Kidney (tissue), 14 donors: ENCODE data around the gene SELENOI. TPM values are rescaled to one million over a fixed set of nuclear protein-coding genes. Genes with fewer than 3 reads are reported as not detected.
"Not testable (repeated sequence)": the region's sequence is repeated elsewhere in the genome, so short reads cannot be mapped to it uniquely, and the experiment has no call there.

Source experiments
- DNase-seq, 5 donors: peaks; one replicate each; pipeline ENCODE4 v3.0.0-alpha.2; 2013 to 2020
- FAIRE-seq: peaks from 2 replicates; lab custom pipeline; 2012; peaks lifted over from hg19 to GRCh38; lab: Jason Lieb, UNC
- H3K27ac ChIP-seq, 2 donors: one replicate each; pipeline ENCODE4 v1.7.0; 2013; ENCODE audit warnings: low read depth in 2 of 2, low read length in 2 of 2, inconsistent platforms in 1 of 2
- H3K27me3 ChIP-seq: one replicate; pipeline ENCODE4 v1.7.1; 2013; ENCODE audit warnings: low read length, inconsistent platforms; ENCODE audit not compliant: control insufficient read depth, insufficient read depth
- H3K36me3 ChIP-seq, 3 donors: one replicate each; pipeline versions ENCODE4 v1.7.0 to v1.7.1; 2013; ENCODE audit warnings: low read length in 3 of 3, control low read depth in 1 of 3, inconsistent platforms in 1 of 3; ENCODE audit not compliant: insufficient read depth in 3 of 3, control insufficient read depth in 2 of 3
- H3K4me1 ChIP-seq, 3 donors: one replicate each; pipeline versions ENCODE4 v1.7.0 to v1.7.1; 2013; ENCODE audit warnings: low read length in 3 of 3, inconsistent platforms in 1 of 3, low read depth in 1 of 3; ENCODE audit not compliant: control insufficient read depth in 2 of 3, insufficient read depth in 2 of 3
- H3K4me3 ChIP-seq, 3 donors: one replicate each; pipeline versions ENCODE4 v1.7.0 to v1.8.1; 2013; ENCODE audit warnings: low read length in 3 of 3, control low read depth in 1 of 3, inconsistent platforms in 1 of 3
- H3K9ac ChIP-seq, 3 donors: one replicate each; pipeline versions ENCODE4 v1.7.0 to v1.7.1; 2013; ENCODE audit warnings: low read length in 3 of 3, control low read depth in 1 of 3, inconsistent platforms in 1 of 3
- H3K9me3 ChIP-seq, 3 donors: one replicate each; pipeline versions ENCODE4 v1.7.0 to v1.7.1; 2013; ENCODE audit warnings: low read length in 3 of 3, control low read depth in 1 of 3, inconsistent platforms in 1 of 3; ENCODE audit not compliant: control insufficient read depth in 2 of 3, insufficient read depth in 1 of 3
- CTCF ChIP-seq: IDR thresholded peaks from 3 replicates; pipeline ENCODE4 v1.5.1; 2012; ENCODE audit warnings: mild to moderate bottlenecking, moderate library complexity, borderline replicate concordance; ENCODE audit not compliant: insufficient read depth; ENCODE audit errors: extremely low read depth
- intact Hi-C: fragments of 100-400 bp; cut with DNase I; formaldehyde crosslinking; loops from one replicate; pipeline ENCODE4 v1.11.1; 2022
- polyA plus RNA-seq: library from polyadenylated mRNA; stranded (reverse); fragments of 350-450 nt; fragmentation: Illumina TruSeq; extraction: RNeasy Lipid Tissue Mini Kit (QIAGEN cat#74804); gene quantifications from one replicate; pipeline ENCODE4 v1.2.3, GENCODE V29; 2014; ENCODE audit warnings: low read depth, low replicate concordance; ENCODE audit not compliant: insufficient read depth
- total RNA-seq: library from RNA; stranded (reverse); fragmentation: NEBNext Ultra II Directional; extraction: Animal tissue kit (Norgen Biotek cat#: 25700); gene quantifications from one replicate; pipeline ENCODE4 v1.2.1, GENCODE V29; 2021
- donor health status: control.
- donor health status: control.
- donor health status: control.
- donor health status: control.
- donor health status: control.
- donor health status: DM: yes; HTN: yes; CAD: no.
- donor health status: Normal renal cell carcinoma (clear cell type).

SELENOI gene
- total and polyA plus RNA-seq, 2 donors from 2014 or later: 5.3 to 23.7 TPM

GRCh38 chr2:26327291-26328272, 18.4 kb upstream of the SELENOI start:
- TF ChIP-seq CTCF: no peak
- H3K36me3 ChIP-seq: no peaks in the 10 kb centered on the region
- intact Hi-C loops: no loop called here

GRCh38 chr2:26329083-26329482, 16.9 kb upstream of the SELENOI start:
- H3K4me1 ChIP-seq, H3K36me3 ChIP-seq, H3K9ac ChIP-seq, DNase-seq, H3K9me3 ChIP-seq, FAIRE-seq, H3K27ac ChIP-seq, H3K27me3 ChIP-seq, intact Hi-C loops, H3K4me3 ChIP-seq: not testable (repeated sequence)

More at GRCh38 chr2:26327291-26328272, 18.4 kb upstream of the SELENOI start:
- no peaks in the 10 kb centered on the region for H3K27me3 ChIP-seq
- H3K4me3 ChIP-seq: no peak overlapping the region
- H3K4me1 ChIP-seq: no peaks in the 10 kb centered on the region
- H3K27ac ChIP-seq: no peak overlapping the region
- no peak overlapping the region for H3K9ac ChIP-seq
- H3K9me3 ChIP-seq: no peaks in the 10 kb centered on the region
- FAIRE-seq: no peak
- no peak for DNase-seq

GRCh38 chr2:26330114-26330549, 15.8 kb upstream of the SELENOI start:
- no peaks in the 10 kb centered on the region for H3K9me3 ChIP-seq

More at GRCh38 chr2:26330114-26330549, 15.8 kb upstream of the SELENOI start:
- DNase-seq (peak; percentile 85 to 94 (median 88)), FAIRE-seq (peak; percentile 91)
- TF ChIP-seq CTCF: peak; percentile 84
- intact Hi-C loops: no loop called here
- Histone ChIP-seq H3K9ac (no peak overlapping the region), H3K4me1 (no peaks in the 10 kb centered on the region), H3K4me3 (no peak overlapping the region), H3K27me3 (no peaks in the 10 kb centered on the region), H3K27ac (no peak overlapping the region), H3K36me3 (no peaks in the 10 kb centered on the region)
